ENCODE data around the gene FRK.

DNA sequence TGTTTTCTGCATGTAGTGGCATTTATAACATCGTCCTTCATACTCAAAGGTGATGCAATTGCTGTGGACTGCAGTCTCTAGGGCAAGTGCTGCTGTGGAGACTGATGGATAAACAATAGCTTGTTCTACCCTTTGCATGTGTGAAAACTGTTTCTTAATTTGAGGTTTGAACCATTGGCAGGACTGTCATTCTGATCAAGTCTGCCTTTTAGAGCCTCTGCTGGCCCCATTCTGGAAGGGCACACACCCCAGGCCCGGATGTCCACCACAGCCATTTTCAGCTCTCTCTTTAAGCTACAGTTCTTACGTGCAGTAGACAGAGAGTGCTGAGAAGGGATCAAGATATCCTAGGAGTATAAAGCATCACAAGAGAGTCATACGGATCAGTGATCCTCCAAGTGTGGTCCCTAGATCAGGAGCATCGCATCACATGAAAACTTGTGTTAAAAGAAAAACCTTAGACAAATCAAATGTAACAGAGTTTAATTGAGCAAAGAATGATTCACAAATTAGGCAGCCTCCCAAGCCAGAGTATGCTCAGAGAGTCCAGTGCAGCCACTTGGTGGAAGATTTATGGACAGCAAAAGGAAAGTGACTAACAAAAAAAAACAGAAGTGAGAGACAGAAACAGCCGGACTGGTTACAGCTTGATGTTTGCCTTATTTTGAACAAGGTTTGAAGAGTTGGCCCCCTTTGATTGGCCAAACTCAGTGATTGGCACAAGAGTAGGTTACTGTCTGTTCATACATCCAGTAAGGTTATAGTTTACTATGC, 52.0 kb downstream of the FRK start:
- TF ChIP-seq POLR2A (IDR thresholded peaks at IDR 0.05) (no peak), CTCF (IDR thresholded peaks at IDR 0.05) (no peak)

Measured in testis (tissue), 2 donors.